Gastrocnemius medialis (tissue), 4 donors: ENCODE measurements around the gene MIX23. TPM values are rescaled to one million over a fixed set of nuclear protein-coding genes. Genes with fewer than 3 reads are reported as not detected.

Experiments
- ATAC-seq, 2 donors: fragments of 150-250 bp; one replicate each; pipeline ENCODE4 v1.9.1; 2016
- DNase-seq, 2 donors: peaks; one replicate each; pipeline ENCODE4 v3.0.0-alpha.2; 2019
- H3K27ac ChIP-seq, 4 donors: fragments of 200-600 bp; sonication (generic); 1 replicate in 1 of 4; 2 replicates in 3 of 4; pipeline ENCODE4 v1.5.1; 2016 to 2018; ENCODE audit warnings: mild to moderate bottlenecking in 2 of 4, moderate library complexity in 1 of 4
- H3K27me3 ChIP-seq, 3 donors: fragments of 200-600 bp; sonication (generic) in 2 of 3; 1 replicate in 1 of 3; 2 replicates in 2 of 3; pipeline versions ENCODE4 v1.5.1 to v1.6.0; 2016 to 2019; ENCODE audit warnings: mild to moderate bottlenecking in 1 of 3, moderate library complexity in 1 of 3
- H3K36me3 ChIP-seq, 2 donors: fragments of 200-600 bp; sonication (generic) in 1 of 2; one replicate each; pipeline ENCODE4 v1.5.1; 2017 to 2018
- H3K4me1 ChIP-seq, 2 donors: fragments of 200-600 bp; sonication (generic) in 1 of 2; one replicate each; pipeline ENCODE4 v1.5.1; 2016 to 2017; ENCODE audit warnings: mild to moderate bottlenecking in 2 of 2
- H3K4me3 ChIP-seq, 4 donors: fragments of 200-600 bp; sonication (generic) in 3 of 4; 1 replicate in 1 of 4; 2 replicates in 3 of 4; pipeline ENCODE4 v1.5.1; 2016 to 2019; ENCODE audit warnings: mild to moderate bottlenecking in 2 of 4
- H3K9me3 ChIP-seq, 3 donors: fragments of 200-600 bp; sonication (generic) in 2 of 3; 1 replicate in 1 of 3; 2 replicates in 2 of 3; pipeline ENCODE4 v1.5.1; 2016 to 2019
- CTCF ChIP-seq, 5 experiments: fragments of 450-650 bp in 3 of 5; fragments of 200-600 bp in 2 of 5; sonication (generic) in 2 of 5; IDR thresholded peaks in 4 of 5; conservative IDR thresholded peaks in 1 of 5; 1 replicate in 4 of 5; 2 replicates in 1 of 5; pipeline ENCODE4 v1.5.1; 2016 to 2019; ENCODE audit warnings: antibody characterized with exemption in 5 of 5, mild to moderate bottlenecking in 3 of 5, moderate library complexity in 3 of 5
- POLR2A ChIP-seq, 2 donors: fragments of 450-650 bp; IDR thresholded peaks; one replicate each; pipeline ENCODE4 v1.6.1; 2017; ENCODE audit warnings: antibody characterized with exemption in 2 of 2, mild to moderate bottlenecking in 2 of 2, moderate library complexity in 2 of 2
- in situ Hi-C, 4 donors: fragments of 200-750 bp; cut with MboI; loops; one replicate each; pipeline versions ENCODE4 v1.15.0 to v1.8.0; 2017; ENCODE audit warnings: low sequenced_read_pairs in 4 of 4
- intact Hi-C: fragments of 100-400 bp; cut with DNase I; formaldehyde crosslinking; loops from one replicate; pipeline ENCODE4 v1.15.1; 2023; ENCODE audit warnings: low total_unique reads
- total RNA-seq, 4 donors: library from RNA; depleted of rRNA; stranded (reverse); fragments of >200 nt; gene quantifications; one replicate each; pipeline versions ENCODE4 v1.1.0 to v1.2.3, GENCODE V29; 2016

The MIX23 gene
- total RNA-seq, 4 donors from 2014 or later, result 16.5 to 26.0 (median 23.7) TPM

GRCh38 chr3:122406198-122406597 lies 23.2 kb upstream of the MIX23 start:
- in situ Hi-C loops, result no loop called here
- Histone ChIP-seq H3K27me3 (no peaks in the 10 kb centered on the region), H3K4me3 (no peak overlapping the region), H3K36me3 (peaks cover 0 to 32% of the 10 kb centered on the region in 2 donors), H3K9me3 (no peaks in the 10 kb centered on the region), H3K27ac (peak overlapping the region; percentile 73 to 89 (median 76)), H3K4me1 (peaks cover 8 to 26% of the 10 kb centered on the region in 2 donors)
- DNase-seq (no peak), ATAC-seq (peak; percentile 52 to 75)
- intact Hi-C loops, result no loop called here
- TF ChIP-seq POLR2A (IDR thresholded peaks at IDR 0.05) (no peak), CTCF (IDR thresholded peaks at IDR 0.05 in 4 of 5, conservative IDR thresholded peaks at IDR 0.05 in 1 of 5) (no peak)

GRCh38 chr3:122405015-122405414 lies 22.0 kb upstream of the MIX23 start:
- no peaks in the 10 kb centered on the region for H3K9me3 ChIP-seq
- H3K27me3 ChIP-seq, result no peaks in the 10 kb centered on the region
- TF ChIP-seq CTCF (IDR thresholded peaks at IDR 0.05 in 4 of 5, conservative IDR thresholded peaks at IDR 0.05 in 1 of 5) (no peak), POLR2A (IDR thresholded peaks at IDR 0.05) (peak in 1 of 2 donors; percentile 10)
- ATAC-seq (peak; percentile 91), DNase-seq (peak in 1 of 2 donors; percentile 18)
- peaks cover 8 to 26% of the 10 kb centered on the region in 2 donors for H3K4me1 ChIP-seq
- peak overlapping the region; percentile 73 to 89 (median 76) for H3K27ac ChIP-seq
- H3K36me3 ChIP-seq, result peaks cover 0 to 25% of the 10 kb centered on the region in 2 donors
- intact Hi-C loops, result no loop called here
- H3K4me3 ChIP-seq, result no peak overlapping the region
- in situ Hi-C loops, result no loop called here

GRCh38 chr3:122403489-122403888 lies 20.5 kb upstream of the MIX23 start:
- in situ Hi-C loops, result no loop called here
- Histone ChIP-seq H3K4me1 (peaks cover 8 to 26% of the 10 kb centered on the region in 2 donors), H3K27ac (peak overlapping the region in 2 of 4 donors; percentile 75 to 89)

DNA sequence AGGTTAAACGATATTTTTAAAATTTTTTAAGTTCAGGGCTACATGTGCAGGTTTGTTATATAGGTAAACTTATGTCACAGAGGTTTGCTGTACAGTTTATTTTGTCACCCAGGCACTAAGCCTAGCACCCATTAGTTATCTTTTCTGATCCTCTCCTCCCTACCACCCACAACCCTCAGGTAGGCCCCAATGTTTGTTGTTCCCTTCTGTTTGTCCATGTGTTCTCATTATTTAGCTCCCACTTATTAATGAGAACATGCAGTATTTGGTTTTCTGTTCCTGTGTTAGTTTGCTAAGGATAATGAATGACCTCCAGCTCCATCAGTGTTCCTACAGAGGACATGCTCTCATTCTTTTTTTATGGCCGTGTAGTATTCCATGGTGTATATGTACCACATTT lies 15.9 kb upstream of the MIX23 start:
- DNase-seq (no peak), ATAC-seq (no peak)
- intact Hi-C loops, result no loop called here
- Histone ChIP-seq H3K4me1 (no peaks in the 10 kb centered on the region), H3K27ac (no peak overlapping the region), H3K36me3 (peaks cover 0 to 3% of the 10 kb centered on the region in 2 donors), H3K9me3 (no peaks in the 10 kb centered on the region), H3K4me3 (no peak overlapping the region), H3K27me3 (no peaks in the 10 kb centered on the region)
- in situ Hi-C loops, result loop anchor here in 2 of 4 donors (10.0 to 25.0 kb wide), 3 partner anchors 276 to 862 kb away; partner anchors contain the start of genes HSPBAP1 (in 1 of the 2), POLQ (in 1 of the 2) and SLC49A4 (in 1 of the 2)
- no peak for TF ChIP-seq CTCF (IDR thresholded peaks at IDR 0.05 in 4 of 5, conservative IDR thresholded peaks at IDR 0.05 in 1 of 5)
- TF ChIP-seq POLR2A (IDR thresholded peaks at IDR 0.05), result no peak

More at GRCh38 chr3:122403489-122403888, 20.5 kb upstream of the MIX23 start:
- intact Hi-C loops, result no loop called here
- no peak for TF ChIP-seq POLR2A (IDR thresholded peaks at IDR 0.05)
- TF ChIP-seq CTCF (IDR thresholded peaks at IDR 0.05 in 4 of 5, conservative IDR thresholded peaks at IDR 0.05 in 1 of 5), result no peak
- H3K4me3 ChIP-seq, result no peak overlapping the region
- peaks cover 0 to 18% of the 10 kb centered on the region in 2 donors for H3K36me3 ChIP-seq
- H3K27me3 ChIP-seq, result no peaks in the 10 kb centered on the region
- DNase-seq (no peak), ATAC-seq (no peak)
- H3K9me3 ChIP-seq, result no peaks in the 10 kb centered on the region
